ENCODE results near the gene GRM1. TPM values are rescaled to one million over a fixed set of nuclear protein-coding genes. Genes with fewer than 3 reads are reported as not detected.

The GRM1 gene
- total RNA-seq, 6 experiments from 2014 or later = not detected

GRCh38 chr6:146402476-146402875 is 373.6 kb downstream of the GRM1 start:
- Mint-ChIP-seq H3K27ac (no peak overlapping the region), H3K4me1 (ENCODE audit: low read depth) (no peaks in the 10 kb centered on the region), H3K9me3 (peaks cover 49% of the 10 kb centered on the region), H3K36me3 (ENCODE audit: low read depth) (no peaks in the 10 kb centered on the region), H3K4me3 (no peak overlapping the region), H3K27me3 (ENCODE audit: insufficient read depth) (no peaks in the 10 kb centered on the region)
- no peak for DNase-seq
- no peak for TF ChIP-seq CTCF (IDR thresholded peaks at IDR 0.05)

- peaks cover 21% of the 10 kb centered on the region for H3K9me3 Mint-ChIP-seq
- no peak for DNase-seq
- H3K4me3 Mint-ChIP-seq = no peak overlapping the region
Measured at GRCh38 chr6:146408583-146408982, 379.7 kb downstream of the GRM1 start.

GRCh38 chr6:146410851-146411595 is 382.2 kb downstream of the GRM1 start:
- H3K27ac Mint-ChIP-seq = no peak overlapping the region
- no peak overlapping the region for H3K4me3 Mint-ChIP-seq
- no peaks in the 10 kb centered on the region for H3K4me1 Mint-ChIP-seq (ENCODE audit: low read depth)
- H3K27me3 Mint-ChIP-seq (ENCODE audit: insufficient read depth) = peaks cover 4% of the 10 kb centered on the region; the same call in 1 of the 2 replicates
- H3K36me3 Mint-ChIP-seq (ENCODE audit: low read depth) = no peaks in the 10 kb centered on the region; the same call in 1 of the 2 replicates
- peaks cover 15% of the 10 kb centered on the region for H3K9me3 Mint-ChIP-seq
- no peak for TF ChIP-seq CTCF (IDR thresholded peaks at IDR 0.05)
- DNase-seq = no peak

More at GRCh38 chr6:146408583-146408982, 379.7 kb downstream of the GRM1 start:
- Mint-ChIP-seq H3K27ac (no peak overlapping the region), H3K36me3 (ENCODE audit: low read depth) (no peaks in the 10 kb centered on the region), H3K27me3 (ENCODE audit: insufficient read depth) (peaks cover 4% of the 10 kb centered on the region; the same call in 1 of the 2 replicates), H3K4me1 (ENCODE audit: low read depth) (no peaks in the 10 kb centered on the region)
- no peak for TF ChIP-seq CTCF (IDR thresholded peaks at IDR 0.05)

GRCh38 chr6:146419576-146419975 is 390.7 kb downstream of the GRM1 start:
- no peaks in the 10 kb centered on the region; the same call in 1 of the 2 replicates for H3K36me3 Mint-ChIP-seq (ENCODE audit: low read depth)
- H3K27me3 Mint-ChIP-seq (ENCODE audit: insufficient read depth) = no peaks in the 10 kb centered on the region
- DNase-seq = no peak
- no peaks in the 10 kb centered on the region for H3K4me1 Mint-ChIP-seq (ENCODE audit: low read depth)
- no peak overlapping the region for H3K27ac Mint-ChIP-seq
- H3K4me3 Mint-ChIP-seq = no peak overlapping the region
- H3K9me3 Mint-ChIP-seq = peaks cover 33% of the 10 kb centered on the region
- no peak for TF ChIP-seq CTCF (IDR thresholded peaks at IDR 0.05)

- H3K27ac Mint-ChIP-seq = no peak overlapping the region
- TF ChIP-seq CTCF (IDR thresholded peaks at IDR 0.05) = no peak
- H3K27me3 Mint-ChIP-seq (ENCODE audit: insufficient read depth) = no peaks in the 10 kb centered on the region
- no peaks in the 10 kb centered on the region; the same call in 1 of the 2 replicates for H3K36me3 Mint-ChIP-seq (ENCODE audit: low read depth)
- peaks cover 31% of the 10 kb centered on the region for H3K9me3 Mint-ChIP-seq
- no peaks in the 10 kb centered on the region for H3K4me1 Mint-ChIP-seq (ENCODE audit: low read depth)
- DNase-seq = no peak
- no peak overlapping the region for H3K4me3 Mint-ChIP-seq
Measured at GRCh38 chr6:146420255-146420654, 391.4 kb downstream of the GRM1 start.

Data from HFFc6 (cell line).